Dedifferentiated amniotic fluid mesenchymal stem cell (primary cell): ENCODE data around the gene MEF2C.
A peak's percentile ranks its signal among the peaks of the same experiment; 100 is the strongest.

Experiments
- DNase-seq: peaks from one replicate; pipeline ENCODE4 v3.0.0-alpha.2; 2016; ENCODE audit errors: extremely low spot score

Gene MEF2C

DNA sequence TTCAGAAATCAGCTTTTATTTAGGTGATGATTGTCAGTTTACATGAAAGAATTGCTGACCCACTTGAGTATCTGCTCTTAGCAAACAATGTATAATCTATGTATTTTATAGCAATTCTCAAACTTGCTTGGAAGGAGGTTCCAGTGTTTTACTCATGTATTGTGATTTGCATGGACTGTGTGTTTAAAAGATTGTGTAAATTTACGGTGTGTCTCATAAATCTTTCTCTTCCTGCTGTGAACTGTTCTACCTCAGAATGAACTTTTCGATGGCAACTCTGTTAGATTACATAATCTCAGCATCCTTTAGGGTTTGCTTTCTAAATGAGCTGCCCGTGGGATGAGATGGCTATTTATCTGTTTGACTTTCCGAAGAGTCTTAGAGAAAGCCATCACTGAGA is 122.5 kb downstream of the MEF2C start:
- DNase-seq, result no peak

DNA sequence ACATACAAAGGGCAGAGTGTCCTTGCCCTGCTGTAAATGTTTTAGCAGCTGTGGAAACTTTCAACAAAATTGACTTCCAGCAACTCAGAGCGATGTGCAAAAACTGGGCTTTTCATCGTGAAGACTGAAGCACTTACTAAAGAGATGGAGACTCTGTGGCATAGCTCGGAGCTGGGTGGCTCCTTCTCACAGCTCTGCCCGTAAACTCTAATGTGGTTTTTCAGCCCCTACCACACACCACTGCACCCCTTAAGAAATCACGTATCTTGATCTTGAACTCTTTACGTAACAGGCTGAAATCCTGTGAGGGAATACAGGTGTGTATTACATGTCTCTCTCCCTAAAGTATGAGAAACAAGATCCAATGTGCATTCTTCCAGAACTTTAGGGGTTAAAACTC is 124.4 kb downstream of the MEF2C start:
- DNase-seq, result no peak

DNA sequence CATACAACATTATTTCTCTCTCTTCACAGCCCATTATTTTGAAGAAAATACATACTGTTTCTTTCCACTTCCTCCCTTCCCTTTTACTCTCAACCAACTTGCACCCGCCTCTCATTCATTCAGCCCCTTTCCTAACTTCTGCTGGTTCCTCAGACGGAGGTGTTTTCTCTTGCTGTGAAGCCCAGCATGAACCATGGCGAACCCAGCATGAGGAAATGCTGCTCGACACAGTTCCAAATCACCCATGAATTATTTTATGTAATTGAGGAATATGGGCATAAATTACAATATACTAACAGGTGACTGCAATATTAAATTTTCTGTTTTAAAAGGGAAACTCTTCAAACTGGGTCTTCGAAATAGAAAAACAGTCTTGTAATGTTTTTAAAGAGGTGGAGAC is 124.8 kb downstream of the MEF2C start:
- DNase-seq, result no peak

DNA sequence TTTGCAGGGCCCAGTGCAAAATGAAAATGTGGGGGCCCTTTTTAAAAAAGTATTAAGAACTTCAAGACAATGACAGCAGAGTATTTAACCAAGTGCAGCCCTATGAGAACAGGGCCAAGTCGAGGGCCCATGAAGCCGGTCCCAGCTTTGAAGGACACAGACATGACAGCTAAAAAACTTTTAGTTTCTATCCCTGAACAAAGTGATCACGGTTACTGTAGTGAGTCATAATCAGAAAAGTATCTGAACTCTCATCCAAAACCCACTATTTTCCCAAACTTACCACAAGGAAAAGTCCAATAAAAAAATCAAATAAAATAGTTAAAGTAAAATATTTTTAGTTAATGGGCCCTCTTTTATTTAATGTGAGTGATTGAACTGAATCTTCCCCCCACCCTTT is 126.0 kb downstream of the MEF2C start:
- DNase-seq, result no peak

DNA sequence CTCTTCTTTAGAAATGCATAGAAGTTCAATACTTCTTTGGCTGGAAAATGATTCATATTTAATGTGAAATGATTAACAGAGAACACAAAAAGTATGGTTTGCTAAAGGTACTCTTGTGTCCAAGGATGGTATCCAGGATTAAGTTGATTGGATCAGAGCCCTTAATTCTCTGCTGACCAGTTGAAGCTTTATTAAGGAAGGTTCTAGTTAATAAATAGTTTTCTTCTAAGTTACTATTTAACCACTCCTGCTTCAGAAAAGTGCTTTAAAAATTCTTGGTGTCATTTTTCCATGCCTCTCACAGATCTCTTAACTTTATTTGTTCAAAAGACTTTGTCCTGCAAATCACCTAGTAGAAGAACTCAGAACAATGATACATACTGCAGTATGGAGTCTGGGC is 134.3 kb downstream of the MEF2C start:
- DNase-seq, result no peak

DNA sequence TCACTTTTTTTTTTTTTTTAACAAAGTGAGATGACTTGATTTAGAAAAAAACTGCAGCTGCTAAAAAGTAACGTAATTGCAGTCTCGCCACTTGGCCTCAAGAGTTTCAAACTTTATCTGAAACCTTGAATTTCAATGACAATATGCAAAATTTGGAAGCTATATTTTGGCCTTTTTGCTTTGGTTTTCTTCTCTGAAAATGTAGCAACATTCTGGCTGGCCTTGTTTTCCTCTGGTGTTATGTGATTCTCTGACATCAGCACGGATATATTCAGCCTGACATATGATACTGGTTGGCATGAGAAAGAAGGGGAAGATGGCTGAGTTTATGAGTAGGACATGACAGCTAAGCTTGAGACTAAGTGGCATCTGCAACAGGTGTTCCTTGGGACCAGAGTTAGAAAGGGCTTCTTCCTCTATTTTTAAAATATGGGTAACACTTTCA is 136.5 kb downstream of the MEF2C start:
- DNase-seq, result no peak

DNA sequence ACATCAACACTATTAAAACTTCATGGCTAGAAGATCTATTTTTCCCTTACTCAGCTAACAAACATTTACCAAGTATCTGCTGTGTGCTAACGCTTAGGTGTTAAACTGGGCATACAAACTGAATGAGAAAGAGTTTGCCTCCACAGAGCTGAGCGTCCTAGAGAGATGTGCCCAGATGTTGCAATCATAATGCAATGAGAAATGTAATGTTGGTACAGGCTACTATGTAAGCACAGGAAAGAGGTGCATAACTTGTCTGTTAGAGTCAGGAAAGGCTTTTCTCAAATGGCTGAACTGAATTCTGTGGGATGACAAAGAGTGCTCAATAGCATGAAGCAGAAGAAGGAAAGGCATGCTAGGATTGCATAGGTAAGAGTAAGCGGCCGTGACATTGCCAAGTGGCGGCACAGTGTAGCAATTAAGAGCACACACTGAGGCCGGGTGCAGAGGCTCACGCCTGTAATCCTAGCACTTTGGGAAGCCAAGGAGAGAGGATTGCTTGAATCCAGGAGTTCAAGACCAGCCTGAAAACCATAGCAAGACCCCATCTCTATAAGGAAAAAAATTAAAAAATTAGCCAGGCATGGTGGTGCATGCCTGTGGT is 137.8 kb downstream of the MEF2C start:
- no peak for DNase-seq

DNA sequence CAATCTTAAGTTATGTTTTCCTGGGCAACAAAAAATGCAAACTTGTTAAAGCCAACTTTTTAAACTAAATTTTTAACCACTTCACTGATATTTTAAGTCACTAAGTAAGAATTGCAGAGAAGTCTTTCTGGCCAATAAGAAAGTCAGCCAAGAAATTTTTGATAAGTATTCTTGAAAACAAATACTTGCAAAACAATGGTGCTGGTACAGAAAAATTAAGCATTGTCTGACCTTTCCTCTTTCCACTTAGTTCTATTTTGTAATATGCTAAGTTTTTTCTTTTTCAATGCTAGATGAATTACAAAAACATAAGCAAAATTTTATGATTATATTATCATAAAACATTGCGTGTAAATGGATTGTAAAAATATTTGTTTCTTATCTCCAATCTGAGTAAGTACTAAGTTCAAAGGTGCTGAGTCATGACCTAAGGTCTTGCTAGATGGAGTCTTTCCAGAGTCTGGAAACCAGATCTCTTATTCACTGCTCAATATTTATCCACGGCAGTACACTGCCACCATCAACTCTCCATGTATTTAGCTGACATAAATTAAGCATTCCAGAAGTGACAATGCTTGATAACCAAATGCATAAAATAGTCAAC is 139.7 kb downstream of the MEF2C start:
- DNase-seq, result no peak

DNA sequence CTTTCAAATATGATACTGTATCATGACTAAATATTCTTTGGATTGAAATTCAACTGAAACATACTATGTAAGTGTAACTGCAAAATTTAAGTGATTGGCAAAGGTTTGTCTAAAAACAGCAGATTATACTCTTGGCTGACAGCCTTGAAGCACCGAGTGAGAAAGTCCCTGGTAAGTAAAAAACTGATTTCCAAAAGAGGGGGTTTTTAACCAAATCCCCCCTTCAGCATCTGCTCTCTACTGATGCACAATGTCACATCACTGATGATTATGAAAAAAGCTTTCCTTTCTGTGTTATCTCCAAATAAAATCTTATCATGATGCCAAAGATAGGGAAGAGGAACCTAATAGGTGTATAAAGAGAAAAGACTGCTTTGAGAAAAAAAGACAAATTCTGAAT is 141.0 kb downstream of the MEF2C start:
- DNase-seq, result no peak

DNA sequence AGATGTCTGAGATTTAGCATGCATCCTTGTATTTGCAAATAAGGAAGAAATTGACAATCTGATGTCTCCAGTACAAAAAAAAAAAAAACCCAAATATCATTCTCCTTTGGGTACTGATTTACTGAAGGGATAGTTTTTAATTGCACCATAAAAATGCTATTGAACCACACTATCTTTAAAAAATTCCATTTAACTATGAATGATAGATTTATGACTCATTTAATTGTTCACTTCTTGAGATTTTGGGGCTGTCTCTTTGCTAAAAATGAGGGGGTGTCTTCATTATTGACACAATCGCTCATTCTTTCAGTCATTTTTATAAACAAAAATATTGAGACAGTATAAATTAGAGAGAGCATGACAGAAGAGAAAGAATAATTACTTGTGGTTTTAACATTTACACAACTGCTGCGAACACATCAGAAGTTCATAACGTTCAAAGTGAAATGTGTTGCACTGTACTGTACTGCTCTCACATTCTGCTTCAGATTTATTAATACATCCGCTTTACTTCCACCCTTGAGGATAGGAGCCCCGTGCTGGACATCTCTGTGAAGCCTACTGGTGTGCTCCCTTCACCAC is 142.3 kb downstream of the MEF2C start:
- DNase-seq, result no peak

DNA sequence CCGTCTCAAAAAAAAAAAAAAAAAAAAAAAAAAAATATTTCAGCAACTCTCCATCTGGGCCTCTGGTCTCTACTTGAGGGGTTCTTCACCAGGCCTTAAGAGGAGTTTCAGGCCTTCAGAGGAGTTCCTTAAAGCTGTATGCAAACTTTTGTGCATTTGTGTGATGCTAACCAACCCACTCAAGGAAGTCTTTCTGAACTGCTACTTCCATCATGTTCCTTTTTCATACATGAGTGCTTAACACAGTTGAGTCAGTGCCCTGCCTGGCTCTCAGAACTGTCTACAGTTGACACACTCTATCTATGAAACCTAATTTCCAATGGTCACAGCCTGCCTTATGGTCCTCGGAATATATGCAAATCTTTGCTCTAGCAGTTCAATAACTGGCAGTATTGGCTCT is 146.5 kb downstream of the MEF2C start:
- DNase-seq, result no peak

DNA sequence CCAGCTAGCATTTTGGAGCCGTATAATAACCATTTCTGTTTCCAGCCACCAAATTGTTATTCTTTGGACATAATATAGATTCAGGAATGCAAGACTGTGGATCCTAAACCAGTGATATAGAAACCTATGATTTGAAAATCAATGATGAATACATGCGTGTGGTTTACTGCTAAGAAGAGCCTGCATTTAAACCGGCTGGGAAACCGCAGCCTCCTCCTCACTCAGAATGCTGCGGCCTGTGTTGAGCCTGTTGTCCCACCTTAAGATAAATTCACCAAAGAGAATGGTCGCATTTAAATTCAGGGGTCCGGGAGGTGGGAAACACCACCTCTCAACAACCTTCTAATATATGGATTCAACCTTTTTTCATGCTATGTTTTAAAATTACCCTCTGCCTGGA is 148.0 kb downstream of the MEF2C start:
- DNase-seq, result no peak

DNA sequence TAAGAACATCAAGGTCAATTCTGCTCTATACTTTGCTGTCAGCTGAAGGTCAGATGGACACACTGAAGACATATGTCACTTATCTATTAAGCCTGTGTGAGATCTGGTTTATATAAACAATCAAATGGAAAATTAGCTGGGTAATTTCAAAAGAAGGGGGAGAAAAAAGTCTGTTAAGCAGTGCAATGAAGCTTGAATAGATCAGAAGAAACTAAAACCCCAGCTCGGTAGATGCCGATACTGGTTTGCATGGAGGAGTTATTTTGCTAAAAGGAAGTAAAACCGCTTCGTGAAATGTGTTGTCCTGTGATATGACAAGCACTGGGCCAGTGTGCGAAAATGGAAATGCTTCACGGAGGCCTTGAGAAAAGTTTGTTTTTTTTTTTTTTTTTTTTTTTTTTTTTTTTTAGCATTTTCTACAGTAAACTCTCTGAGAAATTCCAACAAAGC is 148.8 kb downstream of the MEF2C start:
- no peak for DNase-seq

DNA sequence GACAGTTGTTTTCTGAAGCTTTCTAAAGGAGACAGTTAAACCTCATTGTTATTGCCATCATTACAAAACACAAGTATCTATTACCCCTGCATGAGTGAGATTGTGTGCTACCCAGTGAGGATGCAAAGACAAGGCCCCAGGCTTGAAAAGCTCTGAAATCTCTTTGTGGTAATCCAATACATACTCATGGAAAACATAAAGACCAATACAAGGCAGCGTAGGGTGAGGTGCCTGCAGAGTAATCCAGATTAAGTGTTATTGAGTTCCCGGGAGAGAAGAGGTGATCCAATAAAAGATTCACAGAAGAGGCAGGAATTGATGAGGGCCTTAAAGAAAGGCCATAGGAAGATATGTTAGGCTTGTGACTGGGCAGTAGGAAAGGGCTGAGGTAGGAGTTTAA is 150.1 kb downstream of the MEF2C start:
- no peak for DNase-seq

DNA sequence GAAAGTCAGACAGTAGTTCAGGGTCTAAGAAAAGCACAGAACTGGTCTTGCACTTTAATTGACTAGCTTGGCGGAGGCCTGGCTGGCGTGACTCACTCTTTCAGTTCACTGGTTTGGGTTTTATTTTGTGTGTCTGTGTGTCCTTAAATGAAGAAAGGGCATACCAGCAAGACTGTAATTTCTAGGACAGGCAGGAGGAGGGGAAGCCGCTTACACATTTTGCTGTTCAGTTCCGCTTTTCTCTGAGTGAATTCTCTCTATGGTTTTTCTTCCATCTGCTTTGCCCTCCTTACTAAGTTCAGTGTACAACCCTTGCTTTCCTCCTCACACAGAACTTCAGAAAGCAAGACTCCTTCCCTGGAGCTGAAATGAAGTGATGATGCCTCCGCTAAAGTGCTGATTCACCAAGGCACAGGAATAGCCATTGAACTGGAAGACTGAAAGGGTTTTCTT is 150.8 kb downstream of the MEF2C start:
- DNase-seq, result no peak

DNA sequence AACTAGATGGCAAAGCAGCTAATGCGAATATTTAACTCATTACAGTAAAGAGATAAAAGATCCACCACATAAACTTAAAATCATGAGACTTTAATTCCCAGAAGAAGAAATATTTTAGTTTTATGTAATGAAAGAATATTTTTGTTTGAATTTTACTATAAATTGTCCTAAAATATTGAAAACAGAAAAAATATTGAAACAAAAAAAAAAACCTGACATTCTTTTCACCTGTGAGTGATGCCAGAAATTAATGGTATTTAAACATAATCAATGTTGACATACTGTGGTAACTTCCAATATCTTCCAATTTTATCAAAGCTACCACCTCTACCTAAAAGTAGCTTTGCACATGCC is 153.2 kb downstream of the MEF2C start:
- DNase-seq, result no peak

DNA sequence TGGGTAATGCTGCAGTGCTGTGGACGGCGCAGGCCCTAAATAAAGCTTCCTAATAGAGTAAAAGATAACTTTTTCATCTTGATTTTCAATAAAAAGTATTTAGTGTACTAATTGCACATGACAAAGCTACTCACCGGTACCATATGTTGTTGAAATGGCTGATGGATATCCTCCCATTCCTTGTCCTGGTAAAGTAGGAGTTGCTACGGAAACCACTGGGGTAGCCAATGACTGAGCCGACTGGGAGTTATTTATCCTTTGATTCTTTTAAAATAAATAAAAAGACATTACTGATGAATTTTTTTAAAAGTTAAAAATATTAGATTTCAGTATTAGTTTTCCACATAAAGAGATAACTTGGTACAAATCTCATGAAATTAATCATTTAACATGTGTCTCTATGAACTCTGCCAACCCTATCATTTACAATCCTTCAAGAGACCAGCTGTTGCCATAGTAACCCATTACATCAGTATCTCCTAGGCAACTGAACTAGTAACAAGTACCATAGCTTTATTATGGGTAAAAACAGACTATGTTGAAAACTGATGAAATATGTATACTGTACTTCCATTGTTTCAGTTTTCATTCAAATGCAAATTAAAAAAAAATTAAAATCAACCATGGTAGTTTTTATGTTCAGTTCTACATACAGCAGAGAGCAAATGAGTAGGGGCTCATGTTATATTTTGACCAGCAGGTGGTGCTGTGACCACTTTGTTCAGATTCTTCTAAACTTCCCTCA is 153.7 kb downstream of the MEF2C start:
- DNase-seq, result peak; percentile 85

DNA sequence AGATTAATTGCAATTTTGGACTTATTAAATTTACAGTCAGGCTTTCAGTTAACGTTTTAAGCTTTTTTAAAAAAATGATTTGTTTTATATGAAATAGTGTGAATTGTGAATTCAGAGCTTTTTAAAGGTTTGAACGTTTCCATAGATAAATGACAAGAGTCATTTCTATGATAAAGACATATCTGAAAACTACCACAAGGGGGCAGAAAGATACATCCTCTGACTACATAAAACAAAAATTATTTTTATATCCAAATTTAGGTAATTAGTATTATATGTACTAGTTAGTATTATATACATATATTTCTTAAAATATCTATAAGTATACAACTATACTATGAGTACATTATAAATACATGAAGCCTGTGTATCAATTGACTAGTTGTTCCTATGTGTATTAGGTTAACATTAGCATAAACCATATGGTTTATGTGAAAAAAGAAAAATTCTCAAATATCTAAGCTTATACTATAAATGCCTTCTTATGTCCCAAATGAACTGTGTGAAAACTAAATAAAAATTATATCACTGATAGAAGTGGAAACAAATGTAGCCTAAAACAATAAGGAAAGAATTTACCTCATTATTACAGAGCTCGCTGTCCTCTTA is 155.2 kb downstream of the MEF2C start:
- peak; percentile 39 for DNase-seq

DNA sequence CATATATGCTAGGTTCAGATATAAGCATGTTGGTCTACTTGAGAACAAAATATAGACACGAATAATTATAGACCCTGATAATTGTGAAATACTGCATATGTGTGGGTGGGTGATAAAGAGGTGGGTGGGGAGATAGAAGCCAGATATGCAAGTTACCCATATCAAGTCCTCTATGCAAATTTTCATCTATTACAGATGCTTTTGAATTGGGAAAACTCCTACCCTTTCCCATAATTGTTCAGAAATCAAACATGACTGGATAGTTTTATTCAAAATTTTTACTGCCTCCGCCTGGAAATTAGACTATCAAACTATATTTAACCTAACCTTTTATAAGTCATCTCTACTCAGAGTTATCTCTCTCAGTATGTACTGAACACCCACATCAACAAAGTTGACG is 157.5 kb downstream of the MEF2C start:
- DNase-seq, result no peak

DNA sequence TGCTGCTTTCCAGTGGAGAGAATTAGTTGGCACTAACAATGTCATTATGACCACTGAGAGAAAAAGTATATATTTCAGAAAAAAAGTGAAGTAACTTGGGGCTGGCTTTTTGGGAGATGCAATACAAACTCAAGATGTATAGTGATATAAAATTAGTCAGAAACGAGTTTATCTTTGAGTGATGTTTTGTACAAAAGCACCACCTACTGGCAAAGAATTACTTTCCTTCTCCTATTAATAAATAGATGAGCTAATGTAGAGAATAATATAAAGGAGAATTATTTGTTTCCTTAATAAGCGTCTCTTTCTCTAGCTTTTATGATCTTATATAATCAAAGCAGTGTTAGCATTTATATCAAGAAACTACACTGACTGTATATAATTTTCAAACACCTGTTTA is 158.8 kb downstream of the MEF2C start:
- DNase-seq, result no peak

DNA sequence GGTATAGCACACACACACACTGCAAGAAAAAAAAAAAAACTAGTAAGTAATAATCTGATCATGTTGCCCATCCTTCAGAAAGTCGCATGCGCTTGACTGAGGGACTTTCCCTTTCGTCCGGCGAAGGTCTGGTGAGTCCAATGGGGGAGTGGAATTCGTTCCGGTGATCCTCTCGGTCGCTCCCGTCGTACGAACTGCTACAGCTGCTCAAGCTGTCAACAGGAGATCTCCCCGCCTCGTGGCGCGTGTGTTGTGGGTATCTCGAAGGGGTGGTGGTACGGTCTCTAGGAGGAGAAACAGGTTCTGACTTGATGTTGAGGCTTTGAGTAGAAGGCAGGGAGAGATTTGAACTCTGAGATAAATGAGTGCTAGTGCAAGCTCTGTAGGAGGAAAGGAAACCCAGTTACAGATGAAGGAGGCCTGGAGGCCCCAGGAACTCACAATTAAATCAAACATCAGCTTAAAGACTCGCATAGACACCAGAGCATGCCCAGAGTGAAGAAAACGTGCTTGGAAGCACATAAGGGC is 160.4 kb downstream of the MEF2C start:
- DNase-seq, result no peak

DNA sequence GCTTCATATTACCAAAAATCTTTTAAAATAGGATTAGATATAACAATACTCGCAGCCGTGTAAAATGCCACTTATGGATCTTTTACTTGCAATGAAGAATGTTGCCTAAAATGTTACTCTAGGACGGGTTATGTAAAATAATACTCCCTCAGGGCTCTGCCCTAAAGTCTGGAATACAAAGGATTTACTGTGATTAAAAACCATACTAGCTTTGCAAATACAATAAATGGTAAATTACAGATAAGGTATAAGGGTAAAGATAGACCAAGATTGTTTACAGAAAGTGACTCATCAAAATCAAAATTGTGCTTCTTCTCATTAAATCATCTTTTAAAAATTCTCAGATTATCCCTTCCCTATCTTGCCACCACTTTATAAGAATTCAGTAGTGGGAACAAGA is 163.6 kb downstream of the MEF2C start:
- DNase-seq, result no peak
